Lung (tissue), 12 donors: ENCODE results near the gene HMGA1. TPM values are rescaled to one million over a fixed set of nuclear protein-coding genes. Genes with fewer than 3 reads are reported as not detected.
A peak's percentile ranks its signal among the peaks of the same experiment; 100 is the strongest.

Source experiments
- ATAC-seq: fragments of 200-7000 bp; cut with Tn5 transposase; one replicate; pipeline ENCODE4 v1.9.1; 2020; ENCODE audit warnings: moderate number of reproducible peaks; ENCODE audit not compliant: insufficient read depth, low FRiP score
- DNase-seq, 3 donors: peaks; one replicate each; pipeline ENCODE4 v3.0.0-alpha.2; 2013 to 2017
- H3K27ac ChIP-seq, 2 donors: one replicate each; pipeline ENCODE4 v1.5.1; 2013; ENCODE audit warnings: mild to moderate bottlenecking in 2 of 2, moderate library complexity in 2 of 2, control low read depth in 1 of 2, inconsistent platforms in 1 of 2, low read depth in 1 of 2, low read length in 1 of 2
- H3K27me3 ChIP-seq, 3 donors: one replicate each; pipeline ENCODE4 v1.5.1; 2013; ENCODE audit warnings: low read length in 2 of 3; ENCODE audit not compliant: control insufficient read depth in 3 of 3, insufficient read depth in 3 of 3
- H3K36me3 ChIP-seq, 4 donors: one replicate each; pipeline ENCODE4 v1.5.1; 2013; ENCODE audit warnings: low read length in 4 of 4, mild to moderate bottlenecking in 1 of 4, moderate library complexity in 1 of 4; ENCODE audit not compliant: control insufficient read depth in 4 of 4, insufficient read depth in 4 of 4
- H3K4me1 ChIP-seq, 5 donors: one replicate each; pipeline ENCODE4 v1.5.1; 2013; ENCODE audit warnings: low read length in 5 of 5, mild to moderate bottlenecking in 2 of 5, moderate library complexity in 1 of 5; ENCODE audit not compliant: control insufficient read depth in 5 of 5, insufficient read depth in 5 of 5
- H3K4me3 ChIP-seq: one replicate; pipeline ENCODE4 v1.5.1; 2013; ENCODE audit warnings: mild to moderate bottlenecking, control low read depth, moderate library complexity
- H3K9ac ChIP-seq, 2 donors: one replicate each; pipeline ENCODE4 v1.5.1; 2013; ENCODE audit warnings: low read length in 2 of 2, control low read depth in 1 of 2; ENCODE audit not compliant: insufficient read depth in 1 of 2
- H3K9me3 ChIP-seq, 4 donors: one replicate each; pipeline ENCODE4 v1.5.1; 2013; ENCODE audit warnings: low read length in 3 of 4, mild to moderate bottlenecking in 1 of 4, moderate library complexity in 1 of 4; ENCODE audit not compliant: control insufficient read depth in 4 of 4, insufficient read depth in 3 of 4
- WGBS, 2 donors: extraction: QIAGEN DNeasy Blood & Tissue Kit; methylation state at CpG; one replicate each; pipeline ENCODE4 v1.1.7; 2013; 5-methylcytosine and 5-hydroxymethylcytosine counted together
- polyA plus RNA-seq, 2 donors: library from polyadenylated mRNA; stranded (reverse); fragments of 200-250 nt; gene quantifications; one replicate each; pipeline ENCODE4 v1.2.1, GENCODE V29; 2013
- total RNA-seq, 2 donors: library from RNA; depleted of rRNA in 1 of 2; stranded (reverse); fragments of >200 nt in 1 of 2; gene quantifications; one replicate each; pipeline ENCODE4 v1.2.1, GENCODE V29; 2014 to 2021
- TF ChIP-seq, protein P1 (sequence below): IDR thresholded peaks from 2 replicates; pipeline ENCODE4 v1.5.1; 2012; ENCODE audit warnings: mild to moderate bottlenecking; ENCODE audit errors: control extremely low read depth, extremely low read depth
- donor health status: control.
- donor health status: control.
- donor health status: Bipolar disorder and iron deficiency.
- donor health status: healthy.
- donor health status: DM: yes; HTN: yes; CAD: no.

The HMGA1 gene
- total and polyA plus RNA-seq, 4 donors = 47.9 to 102 (median 96.9) TPM

DNA sequence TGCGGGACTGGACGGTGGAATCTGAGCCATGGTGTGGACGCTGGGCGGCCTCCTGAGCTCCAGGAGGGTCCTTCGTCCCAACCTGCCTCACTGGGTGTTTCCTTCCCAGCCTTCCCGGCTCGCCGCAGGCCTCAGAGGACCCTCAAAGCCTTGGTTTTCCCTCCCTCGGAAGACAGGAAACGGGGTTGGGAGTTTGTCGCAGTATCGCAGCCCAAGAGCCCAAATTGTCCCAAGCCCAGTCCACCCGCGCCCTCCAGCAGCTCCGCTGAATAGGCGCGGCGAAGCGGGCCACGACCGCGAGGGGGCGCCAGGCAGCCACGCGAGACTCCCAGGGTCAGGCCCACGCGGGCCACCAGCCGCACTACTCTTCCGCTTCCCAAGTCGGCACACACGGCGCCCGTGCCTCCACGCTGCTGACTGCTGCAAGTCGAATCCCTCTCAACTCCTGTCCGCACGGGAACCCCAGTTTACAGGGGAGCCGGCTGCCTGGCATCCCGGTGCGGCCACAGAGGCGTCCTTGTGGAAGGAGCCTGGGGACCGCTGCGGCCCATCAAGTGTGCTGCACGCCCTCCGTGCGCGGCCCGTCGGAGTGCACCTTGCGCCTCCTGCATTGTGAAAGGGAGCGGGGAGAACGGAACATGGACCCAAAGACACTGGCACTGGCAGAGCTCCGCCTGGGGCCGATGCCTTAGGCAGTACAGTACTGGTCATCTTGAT, 40.4 kb upstream of the HMGA1 start:
- H3K9ac ChIP-seq = no peak overlapping the region
- no peaks in the 10 kb centered on the region for H3K36me3 ChIP-seq
- no peak overlapping the region for H3K27ac ChIP-seq
- peaks cover 0 to 4% (median 0%) of the 10 kb centered on the region in 5 donors for H3K4me1 ChIP-seq
- H3K27me3 ChIP-seq = no peaks in the 10 kb centered on the region
- DNase-seq (peak; percentile 69 to 80 (median 79)), ATAC-seq (peak; percentile 97)
- H3K4me3 ChIP-seq = no peak overlapping the region
- H3K9me3 ChIP-seq = peaks cover 0 to 1% (median 0%) of the 10 kb centered on the region in 4 donors
- WGBS, 2 donors = 5 to 7% methylated on average over 54 of the region's 54 CpGs
- TF ChIP-seq, protein P1, sequence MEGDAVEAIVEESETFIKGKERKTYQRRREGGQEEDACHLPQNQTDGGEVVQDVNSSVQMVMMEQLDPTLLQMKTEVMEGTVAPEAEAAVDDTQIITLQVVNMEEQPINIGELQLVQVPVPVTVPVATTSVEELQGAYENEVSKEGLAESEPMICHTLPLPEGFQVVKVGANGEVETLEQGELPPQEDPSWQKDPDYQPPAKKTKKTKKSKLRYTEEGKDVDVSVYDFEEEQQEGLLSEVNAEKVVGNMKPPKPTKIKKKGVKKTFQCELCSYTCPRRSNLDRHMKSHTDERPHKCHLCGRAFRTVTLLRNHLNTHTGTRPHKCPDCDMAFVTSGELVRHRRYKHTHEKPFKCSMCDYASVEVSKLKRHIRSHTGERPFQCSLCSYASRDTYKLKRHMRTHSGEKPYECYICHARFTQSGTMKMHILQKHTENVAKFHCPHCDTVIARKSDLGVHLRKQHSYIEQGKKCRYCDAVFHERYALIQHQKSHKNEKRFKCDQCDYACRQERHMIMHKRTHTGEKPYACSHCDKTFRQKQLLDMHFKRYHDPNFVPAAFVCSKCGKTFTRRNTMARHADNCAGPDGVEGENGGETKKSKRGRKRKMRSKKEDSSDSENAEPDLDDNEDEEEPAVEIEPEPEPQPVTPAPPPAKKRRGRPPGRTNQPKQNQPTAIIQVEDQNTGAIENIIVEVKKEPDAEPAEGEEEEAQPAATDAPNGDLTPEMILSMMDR = peak; percentile 97

DNA sequence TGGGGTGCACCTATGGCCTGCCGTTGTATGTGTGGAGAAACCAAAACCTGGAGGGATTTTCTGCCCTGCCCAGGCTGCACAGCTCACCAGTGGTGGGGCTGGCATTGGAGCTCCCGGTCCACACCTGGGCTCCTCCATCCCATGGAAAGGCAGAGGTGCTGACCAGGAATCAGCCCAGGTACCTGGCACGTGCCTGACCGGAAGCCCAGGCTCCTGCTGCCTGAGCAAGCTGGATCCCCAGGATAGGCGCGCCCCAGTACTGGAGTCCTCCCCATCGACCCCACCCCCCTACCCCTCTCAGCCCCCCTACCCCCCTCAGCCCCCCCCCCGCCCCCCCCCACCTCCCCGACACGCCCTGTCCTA, 39.9 kb upstream of the HMGA1 start:
- ATAC-seq (no peak), DNase-seq (no peak)
- no peak overlapping the region for H3K4me3 ChIP-seq
- peaks cover 0 to 4% (median 0%) of the 10 kb centered on the region in 5 donors for H3K4me1 ChIP-seq
- H3K27ac ChIP-seq = no peak overlapping the region
- H3K9ac ChIP-seq = no peak overlapping the region
- 62 to 71% methylated on average over 8 to 10 of the region's 10 CpGs for WGBS, 2 donors
- H3K9me3 ChIP-seq = peaks cover 0 to 1% (median 0%) of the 10 kb centered on the region in 4 donors
- TF ChIP-seq, protein P1 = no peak
- no peaks in the 10 kb centered on the region for H3K36me3 ChIP-seq
- H3K27me3 ChIP-seq = no peaks in the 10 kb centered on the region

DNA sequence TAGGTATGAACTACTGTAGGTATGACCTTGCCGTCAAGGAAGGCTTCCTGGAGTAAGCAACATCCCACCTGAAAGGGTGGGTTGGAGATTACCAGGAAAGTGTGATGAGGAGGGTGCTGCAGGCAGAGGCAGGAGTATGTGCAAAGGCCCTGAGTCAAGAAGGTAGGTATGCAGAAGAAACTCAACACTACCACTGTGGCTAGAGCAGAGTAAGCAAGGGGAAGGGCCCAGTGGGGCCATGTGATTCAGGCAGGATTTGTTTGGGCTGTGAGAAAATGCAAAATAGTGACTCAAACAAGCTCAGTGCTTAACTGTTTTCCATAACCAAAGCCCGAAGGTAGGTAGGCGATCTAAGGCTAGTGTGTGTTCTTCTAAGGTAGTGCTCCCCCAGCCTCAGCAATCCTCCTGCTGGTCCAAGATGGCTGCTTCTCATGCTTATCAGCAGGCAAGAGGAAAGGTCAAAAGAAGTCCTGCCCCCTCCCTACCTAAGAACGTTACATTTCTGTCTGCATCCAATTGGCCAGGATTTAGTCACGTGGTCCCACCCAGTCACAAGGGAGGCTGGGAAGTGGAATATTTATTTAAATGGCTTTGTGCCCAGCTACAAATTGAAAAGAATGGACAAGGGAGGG, 36.2 kb upstream of the HMGA1 start:
- DNase-seq (no peak), ATAC-seq (no peak)
- H3K9me3 ChIP-seq = peaks cover 0 to 1% (median 0%) of the 10 kb centered on the region in 4 donors
- H3K9ac ChIP-seq = no peak overlapping the region
- no peak overlapping the region for H3K27ac ChIP-seq
- no peaks in the 10 kb centered on the region for H3K27me3 ChIP-seq
- WGBS, 2 donors = 71 to 79% methylated on average over 5 of the region's 5 CpGs
- TF ChIP-seq, protein P1 = no peak
- no peaks in the 10 kb centered on the region for H3K36me3 ChIP-seq
- no peak overlapping the region for H3K4me3 ChIP-seq
- peaks cover 0 to 4% (median 0%) of the 10 kb centered on the region in 5 donors for H3K4me1 ChIP-seq
